Choroid plexus epithelial cell (primary cell): ENCODE measurements around the gene CPT2.
A peak's percentile ranks its signal among the peaks of the same experiment; 100 is the strongest.

Source experiments
- DNase-seq: peaks from one replicate; pipeline ENCODE4 v3.0.0-alpha.2; 2010; ENCODE audit warnings: low read depth
- H3K4me3 ChIP-seq: 2 replicates; pipeline ENCODE4 v1.5.1; 2011; ENCODE audit warnings: low read depth, mild to moderate bottlenecking, control low read depth, low read length, moderate library complexity
- CTCF ChIP-seq: conservative IDR thresholded peaks from 2 replicates; pipeline ENCODE4 v1.5.1; 2011; ENCODE audit warnings: low read depth, mild to moderate bottlenecking, control low read depth, inconsistent platforms, low read length, moderate library complexity

CPT2 gene

GRCh38 chr1:53241828-53242227, 45.2 kb downstream of the CPT2 start:
- no peak for DNase-seq
- no peak for TF ChIP-seq CTCF

GRCh38 chr1:53242381-53242780, 45.8 kb downstream of the CPT2 start:
- no peak overlapping the region for H3K4me3 ChIP-seq
- no peak for DNase-seq
- no peak for TF ChIP-seq CTCF

More at GRCh38 chr1:53241828-53242227, 45.2 kb downstream of the CPT2 start:
- no peak overlapping the region for H3K4me3 ChIP-seq

GRCh38 chr1:53244141-53244540, 47.5 kb downstream of the CPT2 start:
- DNase-seq = no peak
- no peak for TF ChIP-seq CTCF
- H3K4me3 ChIP-seq = no peak overlapping the region

- H3K4me3 ChIP-seq = no peak overlapping the region
- no peak for TF ChIP-seq CTCF
- peak; percentile 70 for DNase-seq
Measured at GRCh38 chr1:53246261-53247134, 49.9 kb downstream of the CPT2 start.

- no peak overlapping the region for H3K4me3 ChIP-seq
- TF ChIP-seq CTCF = no peak
- no peak for DNase-seq
Measured at GRCh38 chr1:53249706-53250105, 53.1 kb downstream of the CPT2 start.

- TF ChIP-seq CTCF = no peak
- no peak for DNase-seq
- H3K4me3 ChIP-seq = no peak overlapping the region
Measured at GRCh38 chr1:53250325-53250724, 53.7 kb downstream of the CPT2 start.
